HEK293 (cell line): ENCODE measurements around the gene SELENOO.

ENCODE experiments used
- CTCF ChIA-PET: fragments of 350-600 bp; formaldehyde crosslinking; extraction: SDS; loops from one replicate; lab custom pipeline; 2021; ENCODE audit warnings: antibody characterized with exemption; lab: Yijun Ruan, JAX
- POLR2A ChIA-PET: fragments of 300-600 bp; formaldehyde crosslinking; extraction: SDS; loops from one replicate; lab custom pipeline; 2020; ENCODE audit warnings: antibody characterized with exemption, inconsistent platforms; lab: Yijun Ruan, JAX
- H3K27ac ChIP-seq: fragments of 200-500 bp; sonication (Bioruptor generic); 2 replicates; pipeline ENCODE4 v1.5.1; 2014; ENCODE audit warnings: low read depth, low read length, control low read depth, inconsistent platforms; ENCODE audit errors: extremely low read depth
- H3K36me3 ChIP-seq, 2 experiments: fragments of 200-500 bp in 1 of 2; sonication (Bioruptor generic) in 1 of 2; 1 replicate in 1 of 2; 2 replicates in 1 of 2; pipeline ENCODE4 v1.5.1; 2014 to 2017; ENCODE audit warnings: inconsistent platforms in 2 of 2, low read length in 2 of 2; ENCODE audit not compliant: control insufficient read depth in 2 of 2, insufficient read depth in 1 of 2
- H3K4me1 ChIP-seq: fragments of 200-500 bp; sonication (Bioruptor generic); 2 replicates; pipeline ENCODE4 v1.5.1; 2014; ENCODE audit warnings: mild to moderate bottlenecking, low read length, inconsistent platforms; ENCODE audit not compliant: control insufficient read depth, insufficient read depth
- H3K4me3 ChIP-seq: 2 replicates; pipeline ENCODE4 v1.5.1; 2011; ENCODE audit warnings: low read depth, mild to moderate bottlenecking, control low read depth, low read length, moderate library complexity
- H3K9me3 ChIP-seq: fragments of 200-500 bp; sonication (Bioruptor generic); 2 replicates; pipeline ENCODE4 v1.5.1; 2014; ENCODE audit warnings: low read depth, low read length, inconsistent platforms; ENCODE audit not compliant: control insufficient read depth, insufficient read depth
- GLIS1 ChIP-seq: fragments of 450-650 bp; formaldehyde crosslinking; IDR thresholded peaks from 2 replicates; pipeline ENCODE4 v1.5.1; 2016; ENCODE audit warnings: missing biosample characterization, missing genetic modification characterization
- HIC1 ChIP-seq: fragments of 450-650 bp; formaldehyde crosslinking; IDR thresholded peaks from 2 replicates; pipeline ENCODE4 v1.5.1; 2016; ENCODE audit warnings: missing biosample characterization, missing genetic modification characterization
- HOXC10 ChIP-seq: sonication (generic); formaldehyde crosslinking; IDR thresholded peaks from 2 replicates; pipeline ENCODE4 v1.8.1; 2023; ENCODE audit warnings: mild to moderate bottlenecking, missing genetic modification reagents
- KLF10 ChIP-seq: fragments of 450-650 bp; IDR thresholded peaks from 2 replicates; pipeline ENCODE4 v1.5.1; 2018; ENCODE audit warnings: missing biosample characterization, mild to moderate bottlenecking, missing genetic modification characterization
- KLF7 ChIP-seq: fragments of 450-650 bp; formaldehyde crosslinking; IDR thresholded peaks from 2 replicates; pipeline ENCODE4 v1.5.1; 2016; ENCODE audit warnings: missing biosample characterization, missing genetic modification characterization, borderline replicate concordance
- PATZ1 ChIP-seq: fragments of 450-650 bp; formaldehyde crosslinking; IDR thresholded peaks from 2 replicates; pipeline ENCODE4 v1.5.1; 2016; ENCODE audit warnings: missing biosample characterization, missing genetic modification characterization
- PBX3 ChIP-seq: sonication (generic); formaldehyde crosslinking; IDR thresholded peaks from 2 replicates; pipeline ENCODE4 v1.8.1; 2022; ENCODE audit warnings: mild to moderate bottlenecking, moderate library complexity, missing genetic modification reagents
- PRDM10 ChIP-seq: fragments of 450-650 bp; formaldehyde crosslinking; IDR thresholded peaks from 2 replicates; pipeline ENCODE4 v1.5.1; 2016; ENCODE audit warnings: missing biosample characterization, missing genetic modification characterization
- PRDM4 ChIP-seq: fragments of 450-650 bp; formaldehyde crosslinking; IDR thresholded peaks from 2 replicates; pipeline ENCODE4 v1.5.1; 2017; ENCODE audit warnings: missing biosample characterization, missing genetic modification characterization
- SETDB1 ChIP-seq: IDR thresholded peaks from one replicate; pipeline ENCODE4 v1.6.1; 2017; ENCODE audit warnings: mild to moderate bottlenecking, low read length, moderate library complexity, mixed read lengths; ENCODE audit not compliant: insufficient read length
- SP2 ChIP-seq: fragments of 450-650 bp; formaldehyde crosslinking; IDR thresholded peaks from 2 replicates; pipeline ENCODE4 v1.5.1; 2016; ENCODE audit warnings: missing biosample characterization, missing genetic modification characterization
- TCF7L2 ChIP-seq: IDR thresholded peaks from 2 replicates; pipeline ENCODE4 v1.6.1; 2011; ENCODE audit warnings: low read depth, mild to moderate bottlenecking, inconsistent platforms, low read length, moderate library complexity, borderline replicate concordance
- WT1 ChIP-seq: fragments of 450-650 bp; formaldehyde crosslinking; IDR thresholded peaks from 2 replicates; pipeline ENCODE4 v1.5.1; 2016; ENCODE audit warnings: missing biosample characterization, missing genetic modification characterization
- YY1 ChIP-seq: fragments of 450-650 bp; formaldehyde crosslinking; IDR thresholded peaks from 2 replicates; pipeline ENCODE4 v1.5.1; 2018; ENCODE audit warnings: missing biosample characterization, missing genetic modification characterization
- ZNF10 ChIP-seq: fragments of 450-650 bp; formaldehyde crosslinking; IDR thresholded peaks from 2 replicates; pipeline ENCODE4 v1.5.1; 2017; ENCODE audit warnings: missing biosample characterization, missing genetic modification characterization
- ZNF184 ChIP-seq: fragments of 450-650 bp; IDR thresholded peaks from 2 replicates; pipeline ENCODE4 v1.5.1; 2018; ENCODE audit warnings: missing biosample characterization, mild to moderate bottlenecking, missing genetic modification characterization
- ZNF292 ChIP-seq: fragments of 450-650 bp; formaldehyde crosslinking; IDR thresholded peaks from 2 replicates; pipeline ENCODE4 v1.5.1; 2016; ENCODE audit warnings: low read depth, missing biosample characterization, missing genetic modification characterization, borderline replicate concordance
- ZNF433 ChIP-seq: fragments of 450-650 bp; formaldehyde crosslinking; IDR thresholded peaks from 2 replicates; pipeline ENCODE4 v1.5.1; 2016; ENCODE audit warnings: missing biosample characterization, missing genetic modification characterization, low read depth
- ZNF48 ChIP-seq: fragments of 450-650 bp; formaldehyde crosslinking; IDR thresholded peaks from 2 replicates; pipeline ENCODE4 v1.5.1; 2016; ENCODE audit warnings: missing biosample characterization, missing genetic modification characterization
- ZNF514 ChIP-seq: fragments of 450-650 bp; formaldehyde crosslinking; IDR thresholded peaks from 2 replicates; pipeline ENCODE4 v1.5.1; 2016; ENCODE audit warnings: missing biosample characterization, missing genetic modification characterization
- ZNF521 ChIP-seq: fragments of 450-650 bp; formaldehyde crosslinking; IDR thresholded peaks from 2 replicates; pipeline ENCODE4 v1.5.1; 2017; ENCODE audit warnings: missing biosample characterization, mild to moderate bottlenecking, missing genetic modification characterization
- ZNF558 ChIP-seq: fragments of 450-650 bp; formaldehyde crosslinking; IDR thresholded peaks from 2 replicates; pipeline ENCODE4 v1.5.1; 2016; ENCODE audit warnings: missing biosample characterization, missing genetic modification characterization
- ZNF600 ChIP-seq: fragments of 450-650 bp; formaldehyde crosslinking; IDR thresholded peaks from 2 replicates; pipeline ENCODE4 v1.5.1; 2016; ENCODE audit warnings: missing biosample characterization, missing genetic modification characterization
- ZNF791 ChIP-seq: fragments of 450-650 bp; formaldehyde crosslinking; IDR thresholded peaks from 2 replicates; pipeline ENCODE4 v1.5.1; 2016; ENCODE audit warnings: missing biosample characterization, missing genetic modification characterization
- ZSCAN30 ChIP-seq: fragments of 450-650 bp; IDR thresholded peaks from 2 replicates; pipeline ENCODE4 v1.5.1; 2018; ENCODE audit warnings: missing biosample characterization, mild to moderate bottlenecking, missing genetic modification characterization, moderate library complexity

Gene SELENOO

GRCh38 chr22:50198624-50199017 is 2.2 kb upstream of the SELENOO start:
- Histone ChIP-seq H3K36me3 (peaks cover 16 to 69% of the 10 kb centered on the region in 2 experiments), H3K4me1 (peaks cover 5% of the 10 kb centered on the region; the same call in 1 of the 2 replicates)
- TF ChIP-seq WT1 (no peak), PRDM4 (tag by site-specific recombination) (no peak), ZNF10 (no peak), KLF10 (tag by site-specific recombination) (no peak), TCF7L2 (no peak), ZNF514 (tag by site-specific recombination) (no peak), ZNF791 (no peak), YY1 (tag by site-specific recombination) (no peak), SP2 (tag by site-specific recombination) (no peak), PATZ1 (tag by site-specific recombination) (no peak), GLIS1 (tag by site-specific recombination) (no peak), ZNF600 (tag by site-specific recombination) (no peak), ZSCAN30 (tag by site-specific recombination) (no peak), HOXC10 (no peak), ZNF433 (no peak), ZNF558 (tag by site-specific recombination) (no peak)
- TF ChIP-seq, all 188 proteins: peak for 0
- ChIA-PET POLR2A (interaction anchor here (0.6 kb wide), 2 partner anchors 44 to 81 kb away, joined by 4 to 5 read pairs; no protein-coding TSS in a partner anchor), CTCF (interaction anchor here (2.3 kb wide), 1 partner anchor 8 kb away, joined by 5 read pairs; no protein-coding TSS in a partner anchor)
- no peaks in the 10 kb centered on the region for H3K9me3 ChIP-seq
- H3K4me3 ChIP-seq = no peak overlapping the region
- H3K27ac ChIP-seq = no peak overlapping the region

- CTCF ChIA-PET = interaction anchor here (2.3 kb wide), 1 partner anchor 9 kb away, joined by 5 read pairs; no protein-coding TSS in a partner anchor
- TF ChIP-seq ZNF521 (tag by site-specific recombination) (no peak), GLIS1 (tag by site-specific recombination) (no peak), ZNF184 (tag by site-specific recombination) (no peak), ZNF48 (tag by site-specific recombination) (no peak), PRDM10 (tag by site-specific recombination) (no peak), HIC1 (tag by site-specific recombination) (no peak), PBX3 (CRISPR knock-in tag) (no peak), ZNF292 (no peak), SETDB1 (no peak), KLF7 (no peak)
These were observed 1.5 kb upstream of the SELENOO start for GRCh38 chr22:50199251-50199721.

More at GRCh38 chr22:50199251-50199721, 1.5 kb upstream of the SELENOO start:
- Histone ChIP-seq H3K9me3 (no peaks in the 10 kb centered on the region), H3K36me3 (peaks cover 21 to 67% of the 10 kb centered on the region in 2 experiments), H3K4me1 (peaks cover 5% of the 10 kb centered on the region; the same call in 1 of the 2 replicates), H3K4me3 (no peak overlapping the region), H3K27ac (peak overlapping the region; percentile 82)
- POLR2A ChIA-PET = interaction anchor here (1.0 to 1.2 kb wide), 2 partner anchors 9 to 27 kb away, joined by 5 to 8 read pairs; no protein-coding TSS in a partner anchor
